Choroid plexus epithelial cell (primary cell): ENCODE measurements around the gene TBC1D22B.

Experiments used
- DNase-seq: peaks from one replicate; pipeline ENCODE4 v3.0.0-alpha.2; 2010; ENCODE audit warnings: low read depth
- H3K4me3 ChIP-seq: 2 replicates; pipeline ENCODE4 v1.5.1; 2011; ENCODE audit warnings: low read depth, mild to moderate bottlenecking, control low read depth, low read length, moderate library complexity
- CTCF ChIP-seq: conservative IDR thresholded peaks from 2 replicates; pipeline ENCODE4 v1.5.1; 2011; ENCODE audit warnings: low read depth, mild to moderate bottlenecking, control low read depth, inconsistent platforms, low read length, moderate library complexity

TBC1D22B gene

GRCh38 chr6:37279366-37280134, 22.0 kb downstream of the TBC1D22B start:
- TF ChIP-seq CTCF = no peak
- DNase-seq = peak; percentile 91
- H3K4me3 ChIP-seq = no peak overlapping the region

DNA sequence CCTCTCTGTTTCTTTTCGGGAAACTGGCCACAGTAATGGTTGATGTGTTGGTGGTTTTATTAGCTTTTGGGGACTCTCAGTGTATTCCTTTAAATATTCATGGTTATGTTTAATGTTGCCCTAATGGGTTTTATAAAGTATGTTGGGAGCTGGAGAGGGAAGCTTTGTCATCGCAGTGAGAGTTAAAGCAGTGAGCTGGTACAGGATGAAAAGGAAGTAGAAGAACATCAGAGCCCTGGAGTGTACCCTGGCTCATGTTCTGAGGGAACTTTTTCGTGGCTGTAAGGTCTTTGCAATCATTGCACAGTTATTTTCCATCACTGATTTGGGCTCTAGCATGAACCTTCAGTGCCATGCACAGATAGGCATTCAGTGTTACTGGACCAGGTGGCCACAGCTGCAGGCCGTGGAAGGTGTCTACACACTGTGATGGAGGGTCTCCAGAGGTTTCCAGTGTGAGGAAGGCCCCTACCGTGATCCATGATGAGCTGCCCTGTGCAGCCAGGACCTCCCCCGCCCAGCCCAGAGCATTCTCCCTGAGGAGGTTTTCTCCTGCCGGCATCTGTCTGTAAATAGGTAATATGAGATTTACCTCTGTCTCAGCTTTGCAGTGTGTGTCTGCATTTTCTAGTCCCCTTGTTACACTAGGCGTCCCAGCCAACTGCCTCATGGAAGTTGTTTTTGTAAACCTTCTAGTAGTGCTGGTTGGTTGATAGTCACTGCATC, 22.8 kb downstream of the TBC1D22B start:
- DNase-seq = peak; percentile 27
- TF ChIP-seq CTCF = no peak
- no peak overlapping the region for H3K4me3 ChIP-seq

- no peak for DNase-seq
- no peak overlapping the region for H3K4me3 ChIP-seq
- TF ChIP-seq CTCF = no peak
These were observed 24.8 kb downstream of the TBC1D22B start for GRCh38 chr6:37282371-37282770.

DNA sequence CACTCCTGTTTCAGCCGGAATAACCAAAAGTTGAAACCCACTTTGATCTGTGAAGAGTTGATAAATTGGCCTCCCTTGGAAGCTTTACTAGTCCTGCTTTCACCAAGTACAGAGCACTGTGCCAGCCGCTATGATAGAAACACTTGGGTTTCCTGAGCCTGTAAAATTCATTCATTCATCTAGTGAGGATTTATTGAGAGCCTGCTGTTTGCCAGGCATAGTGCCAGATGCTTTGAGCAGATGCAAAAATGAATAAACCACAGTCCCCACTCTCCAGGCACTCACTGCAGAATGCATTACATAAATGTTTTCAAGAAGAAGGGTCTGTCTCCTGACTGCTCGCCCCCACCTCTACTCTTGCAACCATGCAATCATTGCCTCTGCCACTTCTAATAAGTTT, 25.7 kb downstream of the TBC1D22B start:
- peak; percentile 69 for DNase-seq
- no peak for TF ChIP-seq CTCF
- H3K4me3 ChIP-seq = no peak overlapping the region

- H3K4me3 ChIP-seq = no peak overlapping the region
- no peak for TF ChIP-seq CTCF
- no peak for DNase-seq
These were observed 26.1 kb downstream of the TBC1D22B start for GRCh38 chr6:37283671-37284151.

DNA sequence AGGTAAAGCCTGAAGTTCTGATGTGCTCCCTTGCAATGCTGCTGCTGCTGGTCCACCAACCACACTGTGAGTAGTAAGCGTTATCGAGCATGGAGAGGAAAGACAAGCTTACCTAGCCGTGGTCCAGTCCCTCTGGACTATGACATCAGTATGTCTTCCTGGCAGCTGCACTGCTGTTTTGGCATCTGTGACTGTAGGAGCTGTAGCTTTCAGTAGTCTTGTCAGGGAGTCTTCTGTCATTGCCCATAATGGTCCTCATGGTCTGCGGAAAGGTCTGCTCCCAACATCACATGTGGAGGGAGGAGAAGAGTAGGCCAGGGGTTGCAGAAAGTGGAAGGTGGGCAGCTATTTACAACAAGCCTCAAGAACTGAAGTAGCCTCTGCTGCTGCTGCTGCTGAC, 27.2 kb downstream of the TBC1D22B start:
- TF ChIP-seq CTCF = no peak
- H3K4me3 ChIP-seq = no peak overlapping the region

More for the DNA sequence above, 27.2 kb downstream of the TBC1D22B start:
- no peak for DNase-seq
